NOMO-1 treated with DMSO at 0.1 percent for 48 hours (cell line): ENCODE results near the gene MAP2K7.
A peak's percentile ranks its signal among the peaks of the same experiment; 100 is the strongest.
"Not testable (repeated sequence)": the region's sequence is repeated elsewhere in the genome, so short reads cannot be mapped to it uniquely, and the experiment has no call there.

Source experiments
- DNase-seq: peaks from one replicate; lab custom pipeline; 2025; ENCODE audit not compliant: unreplicated experiment; lab: John Stamatoyannopoulos, UW

The MAP2K7 gene

DNA sequence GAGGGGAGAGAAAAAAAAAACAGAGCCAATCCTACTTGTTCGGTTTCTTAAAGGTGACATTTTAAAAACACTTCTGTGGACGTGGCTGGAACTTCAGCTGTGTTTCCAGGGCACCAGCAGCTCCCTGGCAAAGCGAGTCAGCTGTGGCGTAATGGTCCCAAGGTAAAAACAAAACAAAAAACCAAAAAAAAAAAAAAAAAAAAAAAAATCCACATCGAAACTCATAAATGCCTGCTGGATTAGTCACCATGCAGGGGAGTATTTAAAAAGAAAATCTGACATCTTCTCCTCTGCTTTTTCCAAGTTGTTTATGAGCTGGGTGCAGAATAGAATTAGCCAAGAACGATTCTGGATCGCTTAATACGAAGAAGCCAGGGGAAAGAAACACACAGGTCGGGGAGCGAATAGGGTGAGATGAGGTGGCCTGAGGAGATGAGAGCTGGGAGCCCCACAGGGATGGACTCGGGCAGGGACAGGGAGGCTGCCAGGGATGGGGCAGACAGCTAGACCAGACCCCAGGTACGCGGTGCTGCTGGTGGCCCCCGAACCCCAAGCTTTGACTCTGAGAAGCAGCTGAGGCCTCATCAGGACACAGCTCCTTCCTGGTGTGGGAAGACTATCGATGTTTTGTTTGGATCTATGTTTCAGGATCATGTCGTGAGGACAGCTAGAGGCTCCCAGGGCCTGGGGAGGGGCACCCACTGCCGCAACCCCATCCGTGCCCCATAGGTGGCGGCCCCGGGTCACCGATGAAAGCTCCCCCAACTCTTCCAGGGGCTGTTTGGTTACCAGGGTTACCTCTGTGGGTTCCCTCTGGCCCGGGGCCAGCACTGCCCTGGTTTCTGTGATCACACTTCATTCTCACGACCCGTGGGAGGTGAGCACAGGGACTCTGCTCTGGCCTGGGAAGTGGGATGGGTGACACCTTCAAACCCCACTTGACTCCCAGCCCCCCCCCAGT is 25.3 kb downstream of the MAP2K7 start:
- peak; percentile 34 for DNase-seq

DNA sequence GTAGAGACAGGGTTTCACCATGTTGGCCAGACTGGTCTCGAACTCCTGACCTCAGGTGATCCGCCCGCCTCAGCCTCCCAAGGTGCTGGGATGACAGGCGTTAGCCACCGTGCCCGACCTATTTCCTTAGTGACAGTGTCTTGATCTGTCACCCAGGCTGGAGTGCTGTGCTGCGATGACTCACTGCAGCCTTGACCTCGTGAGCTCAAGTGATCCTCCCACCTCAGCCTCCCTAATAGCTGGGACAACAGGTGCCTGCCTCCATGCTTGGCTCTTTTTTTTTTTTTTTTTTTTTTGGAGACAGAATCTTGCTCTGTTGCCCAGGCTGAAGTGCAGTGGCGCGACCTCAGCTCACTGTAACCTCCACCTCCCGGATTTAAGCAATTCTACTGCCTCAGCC is 26.4 kb downstream of the MAP2K7 start:
- not testable (repeated sequence) for DNase-seq

DNA sequence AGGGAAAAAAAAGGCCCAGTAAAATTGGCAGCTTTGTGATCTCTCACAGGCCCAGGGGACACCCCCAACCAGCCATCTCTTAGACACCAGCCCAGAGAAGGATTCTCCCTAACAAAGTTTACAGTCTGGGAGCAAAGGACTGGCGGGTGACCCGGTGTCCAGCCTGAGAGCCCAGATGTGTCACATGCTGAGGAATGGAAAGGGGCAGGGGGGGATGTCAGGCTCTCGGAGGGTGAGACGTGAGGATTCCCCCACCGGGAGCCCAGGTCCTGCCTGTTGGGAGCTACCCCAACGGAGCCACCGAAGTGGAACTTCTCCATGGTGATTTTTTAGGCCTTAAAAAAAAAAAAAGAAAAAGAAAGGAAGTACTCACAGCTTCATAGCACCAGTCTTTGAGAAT is 27.1 kb downstream of the MAP2K7 start:
- no peak for DNase-seq

DNA sequence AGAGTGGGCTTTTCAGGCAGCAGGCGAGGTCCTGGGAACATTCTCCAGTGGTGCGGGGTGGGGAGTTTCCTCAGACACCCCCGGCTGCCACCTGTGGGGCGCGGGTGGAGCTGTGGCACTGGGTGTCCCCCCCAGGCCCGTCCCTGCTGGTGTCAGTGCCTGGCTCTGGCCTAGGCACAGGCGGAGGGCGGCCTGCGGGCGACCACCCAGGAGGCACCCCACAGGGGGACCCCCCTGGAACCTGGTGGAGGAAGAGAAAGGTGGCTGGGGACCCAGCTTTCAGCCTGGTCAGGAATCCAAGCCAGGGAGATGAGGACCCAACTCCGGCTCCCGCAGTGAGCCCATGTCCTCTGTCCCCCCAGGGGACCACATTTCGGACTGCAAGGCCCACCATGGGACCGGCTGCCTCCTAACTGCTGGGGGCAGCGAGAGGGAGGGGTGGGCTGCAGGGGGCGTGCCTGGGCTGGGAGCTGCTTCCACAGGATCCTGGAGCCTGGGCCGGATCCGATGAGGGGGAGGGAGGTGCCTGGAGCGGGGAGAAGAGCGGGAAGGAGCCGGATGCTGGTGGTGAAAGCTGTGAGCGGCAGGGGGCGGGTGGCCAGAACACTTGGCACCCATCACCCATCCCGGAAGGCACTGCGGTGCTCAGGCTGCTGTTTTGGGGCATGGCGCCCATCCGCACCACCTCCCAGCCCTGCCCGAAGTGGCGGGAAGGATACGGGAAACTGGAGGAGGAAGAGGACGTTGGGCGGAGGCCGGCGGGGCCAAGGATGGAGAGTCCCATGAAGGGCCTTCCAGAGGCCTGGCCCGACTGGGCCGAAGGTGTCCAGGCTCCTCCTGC is 27.8 kb downstream of the MAP2K7 start:
- DNase-seq: no peak

DNA sequence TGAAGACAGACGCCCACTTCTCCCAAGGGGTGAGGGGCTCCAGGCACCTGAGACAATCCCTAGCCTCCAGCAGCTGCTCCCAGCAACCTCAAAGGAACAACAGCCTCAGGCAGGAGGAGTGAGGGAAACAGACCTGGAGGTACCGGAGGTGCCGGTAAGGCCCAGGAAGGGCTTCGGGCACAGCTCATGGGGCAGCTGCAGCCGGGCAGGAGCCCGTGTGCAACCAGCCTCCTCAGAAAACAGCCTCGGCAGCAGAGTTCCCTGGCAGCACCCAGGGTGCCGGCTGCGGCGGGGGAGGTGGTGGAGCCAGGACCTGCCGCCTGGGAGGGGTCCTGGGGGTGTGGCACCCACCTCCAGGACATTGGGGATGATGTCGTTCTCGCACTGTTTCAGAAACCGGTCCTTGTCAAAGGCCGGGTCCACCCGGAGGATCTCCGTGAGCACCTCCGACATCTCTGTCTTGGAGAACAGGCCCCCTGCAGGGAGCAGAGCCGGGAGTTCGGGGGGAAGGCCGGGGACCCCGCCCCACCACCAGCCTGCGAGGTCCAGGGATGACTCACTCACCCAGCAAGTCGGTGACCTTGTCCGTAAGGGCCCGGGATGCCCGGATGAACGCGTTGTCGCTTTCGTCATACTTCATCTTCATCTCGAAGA is 28.7 kb downstream of the MAP2K7 start:
- no peak for DNase-seq

DNA sequence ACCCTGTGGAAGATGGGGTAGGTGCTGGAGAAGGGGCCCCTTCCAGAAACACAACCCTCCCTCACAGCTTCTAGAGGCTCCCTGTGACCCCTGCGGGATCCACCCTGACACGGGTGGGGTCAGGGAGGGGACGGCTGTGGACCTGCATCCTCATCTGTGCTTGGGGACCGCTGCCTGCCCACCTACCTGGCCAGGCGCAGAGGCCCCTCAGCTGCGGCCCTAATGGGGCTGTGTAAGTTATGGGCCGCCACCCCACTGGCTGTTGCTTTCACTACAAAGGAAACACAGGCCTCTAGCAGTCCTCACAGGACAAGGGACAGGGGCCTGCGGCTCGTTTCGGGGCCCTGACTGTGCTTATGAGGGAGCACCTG is 29.2 kb downstream of the MAP2K7 start:
- DNase-seq: no peak

DNA sequence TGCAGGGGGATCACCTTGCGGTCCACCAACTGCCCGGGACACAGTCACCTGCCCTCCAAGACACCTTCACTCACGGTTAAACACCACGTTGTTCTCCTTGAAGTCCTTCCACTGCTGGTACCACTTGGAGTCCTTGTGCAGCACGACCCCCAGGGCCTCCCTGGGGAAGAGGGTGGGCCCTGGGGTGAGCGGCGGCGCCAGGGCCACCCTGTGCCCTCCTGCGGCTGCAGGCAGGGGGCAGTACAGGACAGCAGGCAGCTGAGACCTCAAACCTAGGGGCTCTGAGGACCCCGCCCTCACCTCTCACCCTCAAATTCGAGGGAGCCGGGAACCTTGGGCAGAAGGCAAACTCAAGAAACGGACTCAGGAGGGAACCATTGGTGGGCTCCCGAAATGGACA is 29.7 kb downstream of the MAP2K7 start:
- no peak for DNase-seq

DNA sequence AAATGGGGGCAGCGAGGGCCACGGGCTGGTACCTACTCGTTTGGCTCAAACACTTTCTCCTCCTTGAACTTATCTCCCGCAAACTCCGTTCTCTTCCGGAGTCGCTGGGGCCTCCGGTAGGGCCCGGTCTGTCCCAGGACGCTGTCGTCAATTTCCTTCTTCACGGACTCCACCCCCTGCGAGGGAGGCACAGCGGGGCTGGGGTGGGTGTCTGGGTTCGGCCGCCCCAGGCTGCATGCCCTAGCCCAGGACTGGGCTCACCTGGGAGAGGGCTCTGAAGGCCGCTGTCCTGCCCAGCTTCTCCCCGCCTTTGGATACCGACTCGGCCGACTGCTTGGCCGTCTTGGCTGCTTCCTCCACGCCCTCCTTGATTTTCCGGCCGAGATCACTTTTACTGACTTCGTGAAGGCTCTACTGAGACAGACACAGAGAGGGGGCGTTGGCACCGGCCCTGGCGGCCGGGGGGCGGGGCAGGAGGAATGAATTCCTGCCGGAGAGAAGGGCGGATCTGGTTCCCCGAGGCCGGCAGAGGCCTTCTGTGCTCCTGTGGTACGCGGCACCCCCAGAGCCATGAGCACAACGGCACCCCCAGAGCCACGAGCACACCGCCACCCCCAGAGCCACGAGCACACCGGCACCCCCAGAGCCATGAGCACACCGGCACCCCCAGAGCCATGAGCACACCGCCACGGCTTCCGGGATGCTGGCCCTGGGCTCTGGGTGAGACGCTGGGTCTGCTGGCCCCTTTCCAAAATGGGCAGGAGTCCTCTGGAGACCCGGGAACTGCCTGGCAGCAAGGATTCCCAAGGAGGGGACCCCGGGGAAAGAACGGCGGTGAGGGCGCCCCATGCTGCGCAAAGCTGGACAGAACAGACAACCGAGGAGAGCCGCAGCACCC is 30.4 kb downstream of the MAP2K7 start:
- DNase-seq: no peak

DNA sequence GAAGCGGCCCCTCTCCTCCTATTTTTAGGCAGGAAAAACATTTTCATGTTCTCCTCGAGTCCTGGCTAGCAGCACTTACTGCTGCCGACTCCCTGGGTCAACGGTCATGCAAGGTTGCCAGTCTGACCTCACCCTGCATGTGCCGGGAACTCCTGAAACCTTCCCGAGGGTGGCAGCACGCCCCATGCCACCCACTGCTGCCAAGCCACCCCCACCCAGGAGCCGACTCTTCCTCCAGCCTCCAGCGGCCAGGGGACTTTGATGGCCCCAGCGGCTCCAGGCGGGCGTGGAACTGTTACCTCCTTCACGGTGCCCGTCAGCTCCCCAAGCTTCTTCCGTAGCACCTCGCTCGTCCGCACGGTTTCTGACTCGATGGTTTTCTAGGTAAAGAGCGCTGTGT is 31.1 kb downstream of the MAP2K7 start:
- DNase-seq: no peak

DNA sequence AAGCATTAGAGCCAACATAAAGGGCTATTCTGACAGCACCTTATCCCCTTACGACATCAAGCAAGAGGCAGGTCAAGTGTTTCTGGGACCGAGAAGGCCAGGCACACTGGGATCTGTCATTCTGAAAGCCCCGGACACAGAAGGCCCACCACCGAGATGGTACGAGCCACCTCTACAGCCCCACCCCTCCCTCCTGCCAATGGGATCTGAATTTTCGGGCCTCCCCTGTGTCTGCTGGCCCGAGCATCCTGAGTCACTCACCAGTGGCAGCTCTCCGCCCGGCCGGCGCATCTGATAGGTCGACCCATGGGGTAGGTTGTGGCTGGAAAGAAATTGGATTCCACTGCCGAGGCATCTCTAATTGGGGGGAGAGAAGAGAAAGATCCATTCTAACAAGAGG is 37.2 kb downstream of the MAP2K7 start:
- DNase-seq: no peak

DNA sequence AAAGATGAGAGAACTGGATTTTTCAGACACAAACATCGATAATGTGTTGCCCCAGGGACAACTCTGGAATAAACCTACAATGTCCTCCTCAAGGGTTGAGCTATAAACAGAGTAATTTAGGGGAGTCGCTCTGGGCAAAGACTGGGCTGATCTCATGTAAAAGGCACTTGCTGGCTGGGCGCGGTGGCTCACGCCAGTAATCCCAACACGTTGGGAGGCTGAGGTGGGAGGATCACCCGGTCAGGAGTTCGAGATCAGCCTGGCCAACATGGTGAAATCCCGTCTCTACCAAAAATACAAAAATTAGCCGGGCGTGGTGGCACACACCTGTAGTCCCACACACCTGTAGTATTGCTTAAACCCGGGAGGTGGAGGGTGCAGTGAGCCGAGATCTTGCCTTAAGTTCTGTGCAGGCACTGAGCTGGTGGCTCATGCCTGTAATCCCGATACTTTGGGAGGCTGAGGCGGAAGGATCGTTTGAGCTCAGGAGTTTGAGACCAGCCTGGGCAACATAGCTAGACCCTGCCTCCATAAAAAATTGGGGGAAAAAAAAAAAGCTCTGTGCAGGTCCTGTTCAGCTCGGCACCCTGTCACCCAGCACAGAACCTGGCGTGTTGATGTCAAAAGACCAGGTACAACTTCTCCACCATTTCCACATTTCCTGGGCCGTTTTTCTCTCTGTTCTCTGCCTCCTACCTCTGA is 38.4 kb downstream of the MAP2K7 start:
- no peak for DNase-seq

DNA sequence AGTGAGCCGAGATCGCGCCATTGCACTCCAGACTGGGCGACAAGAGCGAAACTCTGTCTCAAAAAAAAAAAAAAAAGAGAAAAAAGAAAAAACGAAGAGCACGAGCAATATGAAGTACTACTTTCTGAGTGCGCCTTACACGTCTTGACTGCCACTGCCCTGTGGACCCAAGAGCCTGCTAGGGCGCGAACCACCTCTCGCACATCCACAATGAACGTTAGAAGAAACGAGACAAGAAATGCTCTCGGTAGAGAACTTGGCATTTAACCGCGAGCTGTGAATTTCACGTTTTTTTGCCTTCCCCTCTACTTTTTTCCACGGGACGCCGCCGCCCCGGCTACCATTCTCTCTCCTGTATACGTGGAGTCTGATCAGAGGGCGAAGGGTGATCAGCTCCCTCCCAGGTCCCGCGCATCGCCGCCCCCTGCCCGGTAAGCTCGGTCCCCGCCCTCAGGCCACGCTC is 39.3 kb downstream of the MAP2K7 start:
- peak; percentile 9 for DNase-seq

DNA sequence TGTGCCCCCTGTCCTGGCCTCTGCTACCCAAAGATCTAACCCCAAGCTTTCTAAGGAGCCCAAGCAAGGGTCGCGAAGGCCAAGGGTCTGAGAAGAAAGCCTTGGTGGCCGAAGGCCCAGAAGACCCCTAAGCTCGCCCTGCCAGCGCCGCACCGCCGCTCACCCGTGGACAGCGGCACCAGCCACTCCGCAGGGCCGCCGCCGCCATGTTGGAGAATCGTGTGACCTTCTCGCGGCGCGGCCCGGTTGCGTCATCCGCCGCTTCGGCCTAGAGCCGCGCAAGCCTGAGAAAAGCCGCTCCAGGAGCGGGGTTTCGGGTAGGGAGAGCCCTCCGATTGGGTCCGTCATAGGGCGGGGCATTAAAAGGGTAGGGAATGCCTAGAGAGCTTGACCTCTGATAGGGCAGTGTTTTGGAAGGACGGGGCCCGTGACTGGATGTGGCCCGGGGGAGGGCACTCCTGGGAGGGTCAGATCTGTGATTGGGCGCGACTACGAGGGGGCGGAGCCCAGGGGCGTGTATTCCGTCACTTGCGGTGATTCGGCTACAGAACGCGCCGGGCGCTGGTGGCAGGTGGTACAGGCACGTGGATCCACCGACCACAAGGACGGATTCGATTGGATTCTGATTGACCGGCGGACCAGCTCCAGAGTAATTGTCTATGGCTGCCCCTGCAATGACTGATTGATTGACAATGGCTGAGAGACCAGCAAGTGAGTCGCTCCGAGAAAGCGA is 39.9 kb downstream of the MAP2K7 start, which contains the start of gene TIMM44:
TIMM44 (minus strand) TSS at position 223 of the 733 bp plus-strand sequence; CDS start at position 208, 15 bp downstream.
- DNase-seq: peak; percentile 100

DNA sequence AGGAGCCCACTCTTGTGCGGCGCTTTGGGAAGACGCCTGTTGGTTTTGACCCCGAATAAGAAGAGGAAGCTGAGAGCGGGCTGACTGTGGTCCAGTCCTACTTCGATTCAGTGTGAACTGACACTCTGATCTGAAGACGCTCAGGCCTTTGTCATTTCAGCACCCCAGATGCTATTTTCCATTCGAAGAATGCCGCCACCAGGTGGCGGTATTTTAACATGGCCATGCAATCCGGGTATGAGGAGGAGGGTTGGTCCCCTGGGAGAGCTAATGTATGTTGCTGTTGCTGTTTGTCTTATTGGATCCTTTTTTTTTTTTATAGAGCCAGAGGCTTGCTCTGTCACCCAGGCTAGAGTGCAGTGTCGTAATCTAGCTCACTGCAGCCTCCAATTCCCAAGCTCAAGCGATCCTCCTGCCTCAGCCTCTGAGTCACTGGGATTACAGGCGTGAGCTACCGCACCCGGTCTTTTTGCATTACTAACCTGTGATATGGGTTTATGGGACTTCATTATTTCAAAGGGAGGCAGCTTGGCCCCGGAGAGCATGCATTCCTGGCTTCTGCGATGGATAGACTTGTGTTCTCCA is 40.6 kb downstream of the MAP2K7 start:
- DNase-seq: peak; percentile 82

DNA sequence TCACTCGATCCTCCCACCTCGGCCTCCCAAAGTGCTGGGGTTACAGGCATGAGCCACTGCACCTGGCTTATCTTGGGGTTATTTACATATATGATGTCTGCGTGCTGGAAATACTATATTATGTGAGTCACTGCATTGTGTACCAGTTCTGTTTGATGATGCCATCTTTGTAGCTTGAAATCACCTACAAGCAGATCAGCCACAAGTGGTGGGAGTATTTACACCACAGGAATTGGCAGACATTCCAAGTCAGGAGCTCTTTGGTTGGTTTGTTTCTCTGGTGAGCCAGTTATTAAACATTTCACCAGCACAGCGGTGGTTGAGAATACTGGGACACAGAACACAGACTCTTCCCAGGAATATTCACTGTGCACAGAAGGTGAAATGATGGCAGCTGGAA is 44.3 kb downstream of the MAP2K7 start:
- DNase-seq: no peak

DNA sequence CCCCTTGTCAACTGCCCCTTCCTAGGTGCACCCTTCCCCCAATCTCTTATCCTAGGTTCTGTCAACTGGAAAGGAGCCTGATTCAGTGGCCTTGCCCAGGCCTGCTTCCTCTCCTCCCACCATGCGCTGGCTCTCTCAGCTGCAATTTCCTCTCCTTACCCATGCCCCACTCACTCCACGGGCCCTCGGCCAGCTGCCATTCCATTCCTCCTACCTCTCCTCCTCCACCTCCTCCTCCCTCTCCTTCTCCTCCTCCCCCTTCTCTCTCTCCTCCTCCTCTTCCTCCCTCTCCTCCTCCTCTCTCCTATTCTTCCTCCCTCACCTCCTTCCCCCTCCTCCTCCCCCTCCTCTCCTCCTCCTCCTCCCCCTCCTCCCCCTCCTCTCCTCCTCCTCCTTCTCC is 49.4 kb downstream of the MAP2K7 start:
- DNase-seq: no peak

DNA sequence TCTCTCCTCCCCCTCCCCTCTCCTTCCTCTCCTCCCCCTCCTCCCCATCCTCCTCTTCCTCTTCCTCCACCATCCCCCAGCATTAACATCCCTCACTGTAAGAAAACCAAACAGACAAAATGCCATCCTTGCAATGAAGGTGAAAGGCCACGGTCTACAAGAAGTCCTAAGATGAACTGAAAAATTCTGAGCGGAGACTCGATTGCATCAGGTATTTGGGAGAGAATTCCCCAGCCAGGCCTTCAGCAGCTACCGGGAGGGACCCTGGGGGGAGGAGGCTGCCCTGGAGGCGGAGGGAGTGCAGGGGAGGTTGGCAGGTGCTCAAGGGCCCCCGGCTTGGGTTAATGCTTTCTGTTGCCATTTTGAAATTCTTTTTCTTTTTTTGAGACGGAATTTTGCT is 49.9 kb downstream of the MAP2K7 start:
- DNase-seq: no peak

DNA sequence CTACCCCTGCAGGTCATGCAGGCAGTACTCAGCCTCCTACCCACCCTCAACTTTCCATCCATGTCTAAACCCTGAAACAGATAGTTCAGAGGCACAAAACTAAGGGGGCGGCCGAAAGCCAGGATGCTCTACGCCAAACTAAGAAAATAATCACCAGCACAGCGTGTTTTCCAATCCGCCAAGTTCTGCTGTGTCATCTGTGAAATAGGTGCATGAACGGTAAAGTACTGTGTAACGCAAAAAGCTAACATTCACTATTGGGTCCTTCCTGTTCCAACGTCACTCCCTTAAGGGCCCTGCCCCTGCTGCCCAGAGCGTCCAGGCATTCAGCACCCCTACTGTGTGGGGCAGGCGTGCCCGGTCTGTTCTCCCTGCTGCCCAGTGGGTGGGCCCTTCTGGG is 52.0 kb downstream of the MAP2K7 start:
- DNase-seq: no peak

DNA sequence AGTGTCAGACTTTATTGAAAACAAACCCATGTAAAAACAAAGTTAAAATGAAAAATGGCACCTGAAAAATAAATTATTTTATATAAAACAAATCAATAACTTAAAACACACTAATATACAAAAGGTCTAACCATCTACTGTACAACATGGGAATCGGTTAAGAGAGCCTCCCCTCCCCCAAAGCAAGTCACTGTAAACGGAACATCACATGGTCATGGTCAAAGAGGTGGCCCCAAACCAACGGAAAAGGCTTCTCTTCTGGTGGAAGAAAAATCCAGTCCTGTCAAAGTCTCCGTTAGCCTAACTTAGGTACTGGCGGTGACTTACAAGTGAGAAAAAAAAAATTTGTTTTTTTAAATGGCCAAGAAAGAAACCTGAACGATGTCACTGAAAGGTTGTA is 55.5 kb downstream of the MAP2K7 start:
- no peak for DNase-seq
